Measurements from ENCODE around the gene CNGA4. TPM values are rescaled to one million over a fixed set of nuclear protein-coding genes. Genes with fewer than 3 reads are reported as not detected.
"Not testable (repeated sequence)": the region's sequence is repeated elsewhere in the genome, so short reads cannot be mapped to it uniquely, and the experiment has no call there.

The CNGA4 gene
- total RNA-seq, 1 donor from 2014 or later, result 0.25 TPM

GRCh38 chr11:6225024-6225423, 13.9 kb upstream of the CNGA4 start:
- no peak for DNase-seq (ENCODE audit: low read depth)

- DNase-seq (ENCODE audit: low read depth), result no peak
These were observed 13.0 kb upstream of the CNGA4 start for GRCh38 chr11:6225896-6226295.

GRCh38 chr11:6228520-6228919, 10.4 kb upstream of the CNGA4 start:
- no peak for DNase-seq (ENCODE audit: low read depth)

GRCh38 chr11:6229911-6230310, 9.0 kb upstream of the CNGA4 start:
- no peak for DNase-seq (ENCODE audit: low read depth)

GRCh38 chr11:6232899-6233298, 6.0 kb upstream of the CNGA4 start:
- DNase-seq (ENCODE audit: low read depth), result no peak

GRCh38 chr11:6233984-6234386, 4.9 kb upstream of the CNGA4 start:
- DNase-seq (ENCODE audit: low read depth), result no peak

GRCh38 chr11:6234387-6235107, 4.3 kb upstream of the CNGA4 start, which contains the start of gene FHIP1B:
FHIP1B (minus strand) TSS chr11:6234636; CDS start chr11:6224516, 10,120 bp downstream.
- peak; percentile 99 for DNase-seq (ENCODE audit: low read depth)

- no peak for DNase-seq (ENCODE audit: low read depth)
These were observed 1.6 kb upstream of the CNGA4 start for GRCh38 chr11:6237266-6237665.

- no peak for DNase-seq (ENCODE audit: low read depth)
These were observed 1.1 kb upstream of the CNGA4 start for GRCh38 chr11:6237761-6238302.

GRCh38 chr11:6240139-6240538, 1.2 kb downstream of the CNGA4 start:
- DNase-seq (ENCODE audit: low read depth), result no peak

GRCh38 chr11:6240781-6241180, 1.9 kb downstream of the CNGA4 start:
- DNase-seq (ENCODE audit: low read depth), result no peak

GRCh38 chr11:6241316-6241715, 2.4 kb downstream of the CNGA4 start:
- DNase-seq (ENCODE audit: low read depth), result no peak

GRCh38 chr11:6245536-6245935, 6.6 kb downstream of the CNGA4 start:
- DNase-seq (ENCODE audit: low read depth), result no peak

GRCh38 chr11:6248248-6248647, 9.4 kb downstream of the CNGA4 start:
- no peak for DNase-seq (ENCODE audit: low read depth)

- not testable (repeated sequence) for DNase-seq (ENCODE audit: low read depth)
These were observed 10.0 kb downstream of the CNGA4 start for GRCh38 chr11:6248897-6249296.

- peak; percentile 64 for DNase-seq (ENCODE audit: low read depth)
These were observed 11.1 kb downstream of the CNGA4 start for GRCh38 chr11:6249770-6250555.

GRCh38 chr11:6251120-6251733, 12.3 kb downstream of the CNGA4 start:
- DNase-seq (ENCODE audit: low read depth), result peak; percentile 64

GRCh38 chr11:6251990-6252473, 13.1 kb downstream of the CNGA4 start:
- DNase-seq (ENCODE audit: low read depth), result no peak

GRCh38 chr11:6253197-6253596, 14.3 kb downstream of the CNGA4 start:
- no peak for DNase-seq (ENCODE audit: low read depth)

- no peak for DNase-seq (ENCODE audit: low read depth)
These were observed 19.3 kb downstream of the CNGA4 start for GRCh38 chr11:6258141-6258540.

GRCh38 chr11:6258571-6259081, 19.7 kb downstream of the CNGA4 start:
- DNase-seq (ENCODE audit: low read depth), result no peak

- no peak for DNase-seq (ENCODE audit: low read depth)
These were observed 21.4 kb downstream of the CNGA4 start for GRCh38 chr11:6260207-6260726.

All from renal cortical epithelial cell (primary cell).